Measurements from ENCODE around the gene ANKRD55. TPM values are rescaled to one million over a fixed set of nuclear protein-coding genes. Genes with fewer than 3 reads are reported as not detected.
"Not testable (repeated sequence)": the region's sequence is repeated elsewhere in the genome, so short reads cannot be mapped to it uniquely, and the experiment has no call there.

The ANKRD55 gene
- total RNA-seq, 6 donors from 2014 or later, result 0.23 to 1.7 (median 0.98) TPM; not detected in 1

GRCh38 chr5:56155992-56156584 is 77.0 kb downstream of the ANKRD55 start:
- Histone ChIP-seq H3K4me3 (no peak overlapping the region), H3K9me3 (no peaks in the 10 kb centered on the region), H3K27me3 (no peaks in the 10 kb centered on the region), H3K36me3 (no peaks in the 10 kb centered on the region), H3K4me1 (peaks cover 37 to 48% (median 44%) of the 10 kb centered on the region in 4 donors), H3K27ac (peak overlapping the region; percentile 46 to 69 (median 62))
- peak; percentile 76 to 83 for ATAC-seq (ENCODE audit: low FRiP score in 2 of 2)
- peak in 1 of 2 donors; percentile 62 for DNase-seq
- WGBS, 2 donors, result 61 to 74% methylated on average over 4 of the region's 4 CpGs
- TF ChIP-seq POLR2AphosphoS5 (IDR thresholded peaks at IDR 0.05) (no peak), POLR2A (IDR thresholded peaks at IDR 0.05) (no peak), EP300 (IDR thresholded peaks at IDR 0.05) (no peak)
- TF ChIP-seq, protein P1, sequence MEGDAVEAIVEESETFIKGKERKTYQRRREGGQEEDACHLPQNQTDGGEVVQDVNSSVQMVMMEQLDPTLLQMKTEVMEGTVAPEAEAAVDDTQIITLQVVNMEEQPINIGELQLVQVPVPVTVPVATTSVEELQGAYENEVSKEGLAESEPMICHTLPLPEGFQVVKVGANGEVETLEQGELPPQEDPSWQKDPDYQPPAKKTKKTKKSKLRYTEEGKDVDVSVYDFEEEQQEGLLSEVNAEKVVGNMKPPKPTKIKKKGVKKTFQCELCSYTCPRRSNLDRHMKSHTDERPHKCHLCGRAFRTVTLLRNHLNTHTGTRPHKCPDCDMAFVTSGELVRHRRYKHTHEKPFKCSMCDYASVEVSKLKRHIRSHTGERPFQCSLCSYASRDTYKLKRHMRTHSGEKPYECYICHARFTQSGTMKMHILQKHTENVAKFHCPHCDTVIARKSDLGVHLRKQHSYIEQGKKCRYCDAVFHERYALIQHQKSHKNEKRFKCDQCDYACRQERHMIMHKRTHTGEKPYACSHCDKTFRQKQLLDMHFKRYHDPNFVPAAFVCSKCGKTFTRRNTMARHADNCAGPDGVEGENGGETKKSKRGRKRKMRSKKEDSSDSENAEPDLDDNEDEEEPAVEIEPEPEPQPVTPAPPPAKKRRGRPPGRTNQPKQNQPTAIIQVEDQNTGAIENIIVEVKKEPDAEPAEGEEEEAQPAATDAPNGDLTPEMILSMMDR (IDR thresholded peaks at IDR 0.05), result no peak

DNA sequence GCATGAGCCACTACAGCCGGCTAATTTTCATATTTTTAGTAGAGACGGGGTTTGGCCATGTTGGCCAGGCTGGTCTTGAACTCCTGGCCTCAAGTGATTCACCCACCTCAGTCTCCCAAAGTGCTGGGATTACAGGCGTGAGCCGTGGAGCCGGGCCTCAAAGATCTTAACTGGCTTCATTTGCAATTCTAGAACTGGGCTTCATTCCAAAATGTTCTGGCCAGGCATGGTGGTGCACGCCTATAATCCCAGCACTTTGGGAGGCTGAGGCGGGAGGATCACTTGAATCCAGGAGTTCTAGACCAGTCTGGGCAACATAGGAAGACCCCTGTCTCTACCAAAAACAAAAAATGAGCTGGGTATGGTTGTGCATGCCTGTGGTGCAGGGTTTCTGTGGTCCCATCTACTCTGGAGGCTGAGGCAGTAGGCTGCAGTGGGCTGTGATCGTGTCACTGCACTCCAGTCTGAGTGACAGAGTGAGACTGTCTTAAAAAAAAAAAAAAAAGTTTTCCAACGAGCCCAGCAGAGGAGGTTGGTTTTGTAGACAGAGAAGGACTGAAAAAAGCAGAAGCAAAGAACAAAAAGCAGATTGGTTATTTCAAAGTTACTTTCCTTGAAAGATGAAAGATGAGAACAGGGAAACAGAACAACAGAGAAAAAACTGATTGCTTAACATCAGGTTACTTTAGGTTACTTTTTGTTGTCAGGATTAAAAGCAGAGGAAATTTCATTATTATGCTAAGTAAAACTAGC is 78.2 kb downstream of the ANKRD55 start:
- peak in 1 of 2 donors; percentile 57 for ATAC-seq (ENCODE audit: low FRiP score in 2 of 2)
- 72 to 76% methylated on average over 7 to 9 of the region's 9 CpGs for WGBS, 2 donors
- Histone ChIP-seq H3K9me3 (no peaks in the 10 kb centered on the region), H3K4me1 (peaks cover 33 to 47% (median 41%) of the 10 kb centered on the region in 4 donors), H3K27me3 (no peaks in the 10 kb centered on the region), H3K4me3 (no peak overlapping the region), H3K27ac (peak overlapping the region; percentile 46 to 69 (median 62)), H3K36me3 (no peaks in the 10 kb centered on the region)
- TF ChIP-seq POLR2AphosphoS5 (IDR thresholded peaks at IDR 0.05) (no peak), EP300 (IDR thresholded peaks at IDR 0.05) (no peak), POLR2A (IDR thresholded peaks at IDR 0.05) (no peak)
- TF ChIP-seq, protein P1 (IDR thresholded peaks at IDR 0.05), result no peak
- no peak for DNase-seq

GRCh38 chr5:56152437-56152836 is 80.7 kb downstream of the ANKRD55 start:
- Histone ChIP-seq H3K27me3 (no peaks in the 10 kb centered on the region), H3K4me3 (no peak overlapping the region), H3K9me3 (no peaks in the 10 kb centered on the region), H3K36me3 (no peaks in the 10 kb centered on the region), H3K27ac (no peak overlapping the region), H3K4me1 (peaks cover 31 to 42% (median 38%) of the 10 kb centered on the region in 4 donors)
- ATAC-seq (ENCODE audit: low FRiP score in 2 of 2), result no peak
- TF ChIP-seq, protein P1 (IDR thresholded peaks at IDR 0.05), result no peak
- no peak for TF ChIP-seq EP300 (IDR thresholded peaks at IDR 0.05)
- TF ChIP-seq POLR2AphosphoS5 (IDR thresholded peaks at IDR 0.05), result no peak
- TF ChIP-seq POLR2A (IDR thresholded peaks at IDR 0.05), result no peak
- no peak for DNase-seq
- 34 to 44% methylated on average over 2 of the region's 2 CpGs for WGBS, 2 donors

GRCh38 chr5:56150756-56151155 is 82.4 kb downstream of the ANKRD55 start:
- not testable (repeated sequence) for H3K9me3 ChIP-seq; ATAC-seq (ENCODE audit: low FRiP score in 2 of 2); H3K36me3 ChIP-seq; H3K27ac ChIP-seq; H3K27me3 ChIP-seq; H3K4me3 ChIP-seq; DNase-seq
- peaks cover 18 to 26% (median 24%) of the 10 kb centered on the region in 4 donors for H3K4me1 ChIP-seq
- WGBS, 2 donors, result 94 to 97% methylated on average over 9 of the region's 9 CpGs

DNA sequence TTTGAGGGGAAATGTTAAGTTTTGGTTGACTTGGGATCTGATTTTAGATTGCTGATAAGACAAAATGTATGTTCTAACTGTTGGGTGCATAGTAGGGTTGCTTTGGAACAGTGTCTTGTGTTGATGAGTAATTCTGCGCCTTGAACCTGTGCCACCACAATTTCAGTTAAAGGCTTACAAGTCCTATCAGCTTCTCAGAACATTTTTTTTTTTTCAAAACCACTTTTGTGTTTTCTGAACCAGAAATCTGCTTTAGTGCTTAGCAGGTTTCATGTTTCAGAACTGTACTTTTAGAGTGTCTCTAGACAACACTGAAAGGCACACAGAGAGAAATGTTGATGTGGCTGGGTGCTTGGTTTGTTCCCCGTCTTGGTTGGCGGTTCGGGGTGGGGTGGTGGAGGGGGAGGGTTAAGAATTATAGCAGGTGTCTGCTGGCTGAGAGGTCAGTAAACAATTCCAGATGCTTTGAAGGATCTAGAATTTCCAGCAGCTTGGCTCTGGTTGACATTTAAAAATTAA is 84.6 kb downstream of the ANKRD55 start:
- H3K27me3 ChIP-seq, result no peaks in the 10 kb centered on the region
- H3K36me3 ChIP-seq, result no peaks in the 10 kb centered on the region
- WGBS, 2 donors, result 45 to 70% methylated on average over 4 of the region's 4 CpGs
- ATAC-seq (ENCODE audit: low FRiP score in 2 of 2), result no peak
- H3K4me3 ChIP-seq, result no peak overlapping the region
- H3K9me3 ChIP-seq, result no peaks in the 10 kb centered on the region
- DNase-seq, result no peak
- no peak overlapping the region for H3K27ac ChIP-seq
- TF ChIP-seq POLR2A (IDR thresholded peaks at IDR 0.05), result no peak
- no peak for TF ChIP-seq POLR2AphosphoS5 (IDR thresholded peaks at IDR 0.05)
- no peak for TF ChIP-seq EP300 (IDR thresholded peaks at IDR 0.05)
- TF ChIP-seq, protein P1 (IDR thresholded peaks at IDR 0.05), result no peak
- H3K4me1 ChIP-seq, result peaks cover 10 to 20% (median 12%) of the 10 kb centered on the region in 4 donors
